T-cell (primary cell): ENCODE measurements around the gene UBA1. TPM values are rescaled to one million over a fixed set of nuclear protein-coding genes. Genes with fewer than 3 reads are reported as not detected.

Experiments used
- ATAC-seq, 4 experiments: fragments of 200-7000 bp in 3 of 4; fragments of 150-1000 bp in 1 of 4; cut with Tn5 transposase; replicated peaks in 1 of 4; 1 replicate in 3 of 4; 2 replicates in 1 of 4; pipeline ENCODE4 v1.10.0; 2021; ENCODE audit warnings: moderate library complexity in 3 of 4, mild to moderate bottlenecking in 2 of 4, moderate number of reproducible peaks in 1 of 4
- CTCF ChIA-PET, 2 donors: fragments of 300-600 bp; sonication (Branson Sonifier 250); formaldehyde crosslinking; loops; one replicate each; lab custom pipeline; 2022; ENCODE audit warnings: antibody characterized with exemption in 2 of 2; lab: Charles Lee
- POLR2A ChIA-PET, 2 donors: fragments of 300-600 bp; sonication (Branson Sonifier 250); formaldehyde crosslinking; loops; one replicate each; lab custom pipeline; 2022; ENCODE audit warnings: antibody characterized with exemption in 2 of 2; lab: Charles Lee
- DNase-seq, 35 experiments: peaks; one replicate each; pipeline versions ENCODE4 v3.0.0 to v3.0.0-alpha.2; 2013 to 2023
- H3K27ac ChIP-seq: one replicate; pipeline ENCODE4 v1.5.1; 2013; ENCODE audit warnings: low read length
- H3K27me3 ChIP-seq, 2 experiments: replicated peaks in 1 of 2; 1 replicate in 1 of 2; 2 replicates in 1 of 2; pipeline versions ENCODE4 v1.6.1 to v1.7.0; 2013; ENCODE audit warnings: low read length in 1 of 2, mixed read lengths in 1 of 2; ENCODE audit not compliant: control insufficient read depth in 2 of 2, insufficient read depth in 2 of 2; ENCODE audit errors: extremely low read depth in 1 of 2
- H3K36me3 ChIP-seq, 2 donors: 1 replicate in 1 of 2; 2 replicates in 1 of 2; pipeline versions ENCODE4 v1.6.1 to v1.7.0; 2013; ENCODE audit warnings: low read length in 1 of 2; ENCODE audit not compliant: control insufficient read depth in 2 of 2, insufficient read depth in 1 of 2; ENCODE audit errors: extremely low read depth in 1 of 2
- H3K4me1 ChIP-seq, 2 experiments: 1 replicate in 1 of 2; 2 replicates in 1 of 2; pipeline versions ENCODE4 v1.6.1 to v1.7.0; 2013; ENCODE audit warnings: low read length in 2 of 2, mixed read lengths in 1 of 2; ENCODE audit not compliant: insufficient read depth in 2 of 2, control insufficient read depth in 1 of 2; ENCODE audit errors: extremely low read depth in 1 of 2
- H3K4me3 ChIP-seq, 2 donors: 1 replicate in 1 of 2; 2 replicates in 1 of 2; pipeline versions ENCODE4 v1.5.1 to v1.7.0; 2013; ENCODE audit warnings: mild to moderate bottlenecking in 2 of 2, low read length in 1 of 2, moderate library complexity in 1 of 2; ENCODE audit not compliant: control insufficient read depth in 1 of 2; ENCODE audit errors: extremely low read depth in 1 of 2
- H3K9me3 ChIP-seq: 2 replicates; pipeline ENCODE4 v1.7.0; 2013
- H3K27ac Mint-ChIP-seq, 2 donors: one replicate each; pipeline ENCODE4 v1.8.0; 2020 to 2021; ENCODE audit warnings: mild to moderate bottlenecking in 2 of 2, mixed read lengths in 2 of 2
- H3K27me3 Mint-ChIP-seq, 2 donors: one replicate each; pipeline ENCODE4 v1.8.0; 2021 to 2022; ENCODE audit warnings: mixed read lengths in 2 of 2
- H3K36me3 Mint-ChIP-seq: one replicate; pipeline ENCODE4 v1.8.0; 2021; ENCODE audit warnings: mixed read lengths
- H3K4me1 Mint-ChIP-seq, 3 donors: one replicate each; pipeline ENCODE4 v1.8.0; 2020 to 2022; ENCODE audit warnings: mixed read lengths in 3 of 3, mild to moderate bottlenecking in 1 of 3
- H3K4me3 Mint-ChIP-seq, 3 donors: one replicate each; pipeline ENCODE4 v1.8.0; 2020 to 2022; ENCODE audit warnings: mild to moderate bottlenecking in 3 of 3, mixed read lengths in 3 of 3, moderate library complexity in 3 of 3
- H3K9me3 Mint-ChIP-seq, 3 donors: one replicate each; pipeline ENCODE4 v1.8.0; 2020 to 2022; ENCODE audit warnings: mixed read lengths in 3 of 3
- WGBS: methylation state at CpG from one replicate; pipeline ENCODE4 v1.1.5; 2013; ENCODE audit warnings: missing lambda C conversion rate; ENCODE audit not compliant: insufficient coverage; 5-methylcytosine and 5-hydroxymethylcytosine counted together
- total RNA-seq, 35 experiments: library from RNA in 6 of 35; stranded (reverse) in 6 of 35; fragments of 120-200 nt in 1 of 35; gene quantifications; one replicate each; pipeline versions ENCODE4 v1.2.1 to v1.2.4 and lab custom pipeline; 2013 to 2026

The UBA1 gene
- total RNA-seq, 5 donors from 2014 or later (not counting 1 experiment from before 2014, with no cell fraction given), result 116 to 177 (median 149) TPM

GRCh38 chrX:47178337-47178736 lies 15.3 kb upstream of the UBA1 start:
- no peaks in the 10 kb centered on the region for H3K4me1 Mint-ChIP-seq
- H3K4me1 ChIP-seq, result no peaks in the 10 kb centered on the region
- peaks cover 6 to 84% of the 10 kb centered on the region in 2 donors for H3K36me3 ChIP-seq
- DNase-seq (no peak), ATAC-seq (no peak)
- H3K27me3 Mint-ChIP-seq, result peaks cover 0 to 30% of the 10 kb centered on the region in 2 donors
- no peak overlapping the region for H3K27ac ChIP-seq
- ChIA-PET CTCF (no interaction called here), POLR2A (interaction anchor here in 1 of 2 donors (0.7 kb wide), 1 partner anchor 205 kb away, joined by 4 read pairs; no protein-coding TSS in a partner anchor)
- H3K36me3 Mint-ChIP-seq, result peaks cover 29% of the 10 kb centered on the region
- H3K4me3 Mint-ChIP-seq, result no peak overlapping the region
- H3K9me3 Mint-ChIP-seq, result no peaks in the 10 kb centered on the region
- no peak overlapping the region for H3K4me3 ChIP-seq
- H3K27me3 ChIP-seq, result no peaks in the 10 kb centered on the region
- H3K9me3 ChIP-seq, result no peaks in the 10 kb centered on the region
- no peak overlapping the region for H3K27ac Mint-ChIP-seq
- 90% methylated on average over 2 of the region's 5 CpGs for WGBS

GRCh38 chrX:47179221-47179927 lies 14.3 kb upstream of the UBA1 start:
- DNase-seq (no peak), ATAC-seq (no peak)
- H3K9me3 Mint-ChIP-seq, result no peaks in the 10 kb centered on the region
- H3K27ac ChIP-seq, result no peak overlapping the region
- H3K4me3 Mint-ChIP-seq, result no peak overlapping the region
- H3K27me3 ChIP-seq, result no peaks in the 10 kb centered on the region
- no peak overlapping the region for H3K27ac Mint-ChIP-seq
- H3K36me3 ChIP-seq, result peaks cover 6 to 81% of the 10 kb centered on the region in 2 donors
- no peaks in the 10 kb centered on the region for H3K9me3 ChIP-seq
- H3K4me1 Mint-ChIP-seq, result no peaks in the 10 kb centered on the region
- H3K4me3 ChIP-seq, result no peak overlapping the region
- ChIA-PET POLR2A (no interaction called here), CTCF (no interaction called here)
- H3K36me3 Mint-ChIP-seq, result peaks cover 29% of the 10 kb centered on the region
- H3K4me1 ChIP-seq, result no peaks in the 10 kb centered on the region
- H3K27me3 Mint-ChIP-seq, result peaks cover 0 to 30% of the 10 kb centered on the region in 2 donors
- 100% methylated on average over 10 of the region's 14 CpGs for WGBS

GRCh38 chrX:47179928-47180255 lies 13.7 kb upstream of the UBA1 start:
- Histone ChIP-seq H3K4me3 (no peak overlapping the region), H3K4me1 (no peaks in the 10 kb centered on the region), H3K36me3 (peaks cover 6 to 80% of the 10 kb centered on the region in 2 donors), H3K27me3 (no peaks in the 10 kb centered on the region), H3K9me3 (no peaks in the 10 kb centered on the region), H3K27ac (no peak overlapping the region)
- DNase-seq (no peak), ATAC-seq (no peak)
- peaks cover 29% of the 10 kb centered on the region for H3K36me3 Mint-ChIP-seq
- no peaks in the 10 kb centered on the region for H3K4me1 Mint-ChIP-seq
- H3K27me3 Mint-ChIP-seq, result peaks cover 0 to 30% of the 10 kb centered on the region in 2 donors
- no peak overlapping the region for H3K4me3 Mint-ChIP-seq
- H3K27ac Mint-ChIP-seq, result no peak overlapping the region
- POLR2A ChIA-PET, result no interaction called here
- H3K9me3 Mint-ChIP-seq, result no peaks in the 10 kb centered on the region
- 97% methylated on average over 7 of the region's 18 CpGs for WGBS
- CTCF ChIA-PET, result no interaction called here

GRCh38 chrX:47180346-47180745 lies 13.3 kb upstream of the UBA1 start:
- Mint-ChIP-seq H3K4me1 (no peaks in the 10 kb centered on the region), H3K36me3 (peaks cover 29% of the 10 kb centered on the region), H3K27me3 (peaks cover 0 to 28% of the 10 kb centered on the region in 2 donors), H3K9me3 (no peaks in the 10 kb centered on the region), H3K4me3 (no peak overlapping the region), H3K27ac (no peak overlapping the region)
- Histone ChIP-seq H3K9me3 (no peaks in the 10 kb centered on the region), H3K27me3 (no peaks in the 10 kb centered on the region), H3K4me1 (no peaks in the 10 kb centered on the region), H3K36me3 (peaks cover 6 to 76% of the 10 kb centered on the region in 2 donors), H3K27ac (no peak overlapping the region), H3K4me3 (no peak overlapping the region)
- ChIA-PET CTCF (no interaction called here), POLR2A (no interaction called here)
- DNase-seq (no peak), ATAC-seq (no peak)
- 100% methylated on average over 1 of the region's 8 CpGs for WGBS

- ATAC-seq, result no peak
Observed at GRCh38 chrX:47181301-47181700, 12.3 kb upstream of the UBA1 start.

GRCh38 chrX:47182106-47182700 lies 11.4 kb upstream of the UBA1 start:
- H3K4me1 Mint-ChIP-seq, result no peaks in the 10 kb centered on the region
- H3K27ac ChIP-seq, result no peak overlapping the region
- ATAC-seq, result no peak
- 98% methylated on average over 7 of the region's 9 CpGs for WGBS
- peaks cover 9 to 65% of the 10 kb centered on the region in 2 donors for H3K36me3 ChIP-seq
- peaks cover 27% of the 10 kb centered on the region for H3K36me3 Mint-ChIP-seq
- CTCF ChIA-PET, result no interaction called here
- no peak overlapping the region for H3K4me3 ChIP-seq
- H3K4me1 ChIP-seq, result no peaks in the 10 kb centered on the region
- H3K27ac Mint-ChIP-seq, result no peak overlapping the region
- no peaks in the 10 kb centered on the region for H3K9me3 ChIP-seq
- H3K27me3 Mint-ChIP-seq, result peaks cover 0 to 20% of the 10 kb centered on the region in 2 donors
- no peak for DNase-seq
- H3K4me3 Mint-ChIP-seq, result no peak overlapping the region
- POLR2A ChIA-PET, result interaction anchor here (0.5 to 0.6 kb wide), 2 partner anchors 8 to 1809 kb away, joined by 3 read pairs; no protein-coding TSS in a partner anchor
- no peaks in the 10 kb centered on the region for H3K27me3 ChIP-seq
- no peaks in the 10 kb centered on the region for H3K9me3 Mint-ChIP-seq

More at GRCh38 chrX:47181301-47181700, 12.3 kb upstream of the UBA1 start:
- ChIA-PET POLR2A (no interaction called here), CTCF (no interaction called here)
- H3K4me3 Mint-ChIP-seq, result no peak overlapping the region
- Histone ChIP-seq H3K36me3 (peaks cover 5 to 73% of the 10 kb centered on the region in 2 donors), H3K27me3 (no peaks in the 10 kb centered on the region), H3K27ac (no peak overlapping the region), H3K9me3 (no peaks in the 10 kb centered on the region), H3K4me1 (no peaks in the 10 kb centered on the region), H3K4me3 (no peak overlapping the region)
- no peaks in the 10 kb centered on the region for H3K4me1 Mint-ChIP-seq
- no peak for DNase-seq
- no peaks in the 10 kb centered on the region for H3K9me3 Mint-ChIP-seq
- H3K27ac Mint-ChIP-seq, result no peak overlapping the region
- peaks cover 31% of the 10 kb centered on the region for H3K36me3 Mint-ChIP-seq
- 100% methylated on average over 7 of the region's 10 CpGs for WGBS
- H3K27me3 Mint-ChIP-seq, result peaks cover 0 to 22% of the 10 kb centered on the region in 2 donors
